ENCODE data around the gene HAO1. TPM values are rescaled to one million over a fixed set of nuclear protein-coding genes. Genes with fewer than 3 reads are reported as not detected.
"Not testable (repeated sequence)": the region's sequence is repeated elsewhere in the genome, so short reads cannot be mapped to it uniquely, and the experiment has no call there.

Gene HAO1
- total RNA-seq, 1 donor from 2014 or later = not detected

DNA sequence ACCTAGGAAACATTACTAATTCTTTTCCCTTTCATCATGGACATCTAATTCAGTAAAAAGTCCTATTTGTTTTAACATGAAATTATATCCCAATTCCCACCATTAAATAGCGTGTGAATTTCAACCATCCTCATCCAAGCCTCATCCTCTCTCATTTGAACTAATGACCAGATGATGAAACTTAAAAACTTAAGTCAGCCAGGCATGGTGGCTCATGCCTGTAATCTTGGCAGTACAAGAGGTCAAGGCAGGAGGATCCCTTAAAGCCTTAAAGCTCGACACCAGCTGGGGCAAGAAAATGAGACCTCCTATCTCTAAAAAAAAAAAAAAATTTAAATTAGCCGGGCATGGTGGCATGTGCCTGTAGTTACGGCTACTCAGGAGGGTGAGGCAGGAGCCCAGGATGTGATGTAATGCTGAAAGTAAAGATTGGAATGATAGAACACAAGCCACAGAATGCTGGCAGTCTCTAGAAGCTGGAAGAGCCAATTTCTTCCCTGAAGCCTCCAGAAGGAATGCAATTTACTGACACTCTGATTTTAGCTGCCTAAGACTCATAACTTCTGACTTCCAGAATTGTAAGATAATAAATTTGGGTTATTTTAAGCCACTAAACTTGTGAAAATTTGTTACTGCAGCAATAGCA is 27.1 kb upstream of the HAO1 start:
- Mint-ChIP-seq H3K27ac (no peak overlapping the region), H3K4me3 (no peak overlapping the region), H3K36me3 (no peaks in the 10 kb centered on the region), H3K27me3 (ENCODE audit: insufficient read depth, low read depth) (no peaks in the 10 kb centered on the region), H3K9me3 (no peaks in the 10 kb centered on the region), H3K4me1 (peaks cover 4% of the 10 kb centered on the region)
- Histone ChIP-seq H3K4me2 (no peak overlapping the region), H3K79me2 (ENCODE audit: low read depth) (no peaks in the 10 kb centered on the region), H3K36me3 (no peaks in the 10 kb centered on the region), H3F3A (ENCODE audit: low read depth) (no peaks in the 10 kb centered on the region), H3K4me3 (no peak overlapping the region), H2AFZ (replicated peaks) (no peak overlapping the region), H4K20me1 (ENCODE audit: low read depth) (no peaks in the 10 kb centered on the region), H3K4me1 (no peaks in the 10 kb centered on the region), H3K9ac (no peak overlapping the region), H3K27me3 (no peaks in the 10 kb centered on the region), H3K27ac (no peak overlapping the region), H3K9me3 (ENCODE audit: low read depth) (no peaks in the 10 kb centered on the region)
- TF ChIP-seq, protein P1, sequence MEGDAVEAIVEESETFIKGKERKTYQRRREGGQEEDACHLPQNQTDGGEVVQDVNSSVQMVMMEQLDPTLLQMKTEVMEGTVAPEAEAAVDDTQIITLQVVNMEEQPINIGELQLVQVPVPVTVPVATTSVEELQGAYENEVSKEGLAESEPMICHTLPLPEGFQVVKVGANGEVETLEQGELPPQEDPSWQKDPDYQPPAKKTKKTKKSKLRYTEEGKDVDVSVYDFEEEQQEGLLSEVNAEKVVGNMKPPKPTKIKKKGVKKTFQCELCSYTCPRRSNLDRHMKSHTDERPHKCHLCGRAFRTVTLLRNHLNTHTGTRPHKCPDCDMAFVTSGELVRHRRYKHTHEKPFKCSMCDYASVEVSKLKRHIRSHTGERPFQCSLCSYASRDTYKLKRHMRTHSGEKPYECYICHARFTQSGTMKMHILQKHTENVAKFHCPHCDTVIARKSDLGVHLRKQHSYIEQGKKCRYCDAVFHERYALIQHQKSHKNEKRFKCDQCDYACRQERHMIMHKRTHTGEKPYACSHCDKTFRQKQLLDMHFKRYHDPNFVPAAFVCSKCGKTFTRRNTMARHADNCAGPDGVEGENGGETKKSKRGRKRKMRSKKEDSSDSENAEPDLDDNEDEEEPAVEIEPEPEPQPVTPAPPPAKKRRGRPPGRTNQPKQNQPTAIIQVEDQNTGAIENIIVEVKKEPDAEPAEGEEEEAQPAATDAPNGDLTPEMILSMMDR (IDR thresholded peaks at IDR 0.05) = no peak
- no peak for TF ChIP-seq EZH2 (IDR thresholded peaks at IDR 0.05)
- TF ChIP-seq EZH2phosphoT487 (IDR thresholded peaks at IDR 0.05) = no peak
- DNase-seq (ENCODE audit: low spot score) = no peak

DNA sequence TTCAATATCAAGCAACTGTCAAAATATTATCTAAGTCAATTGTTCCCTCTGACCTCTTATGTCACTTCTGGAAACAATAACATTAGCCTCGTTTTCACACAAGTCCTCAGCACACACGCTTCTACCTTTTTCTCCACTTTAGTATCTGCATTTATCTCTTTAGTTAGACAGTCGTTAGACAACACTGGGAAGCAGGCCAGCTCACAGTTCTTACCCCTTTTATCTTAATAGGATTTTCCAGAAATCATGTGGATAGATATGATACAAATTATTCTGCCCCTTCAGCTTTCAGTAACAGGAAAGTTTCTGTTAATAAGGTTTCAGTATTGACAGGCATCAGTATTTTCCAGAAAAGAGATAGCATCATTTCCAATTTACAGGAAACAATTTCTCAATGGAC is 25.9 kb upstream of the HAO1 start:
- Histone ChIP-seq H3K9me3 (ENCODE audit: low read depth) (no peaks in the 10 kb centered on the region), H3K4me1 (no peaks in the 10 kb centered on the region), H3K36me3 (no peaks in the 10 kb centered on the region), H3K4me2 (no peak overlapping the region), H3K4me3 (no peak overlapping the region), H3F3A (ENCODE audit: low read depth) (no peaks in the 10 kb centered on the region), H2AFZ (replicated peaks) (no peak overlapping the region), H4K20me1 (ENCODE audit: low read depth) (no peaks in the 10 kb centered on the region), H3K27ac (no peak overlapping the region), H3K79me2 (ENCODE audit: low read depth) (no peaks in the 10 kb centered on the region), H3K27me3 (no peaks in the 10 kb centered on the region), H3K9ac (no peak overlapping the region)
- DNase-seq (ENCODE audit: low spot score) = no peak
- Mint-ChIP-seq H3K9me3 (no peaks in the 10 kb centered on the region), H3K36me3 (no peaks in the 10 kb centered on the region), H3K27me3 (ENCODE audit: insufficient read depth, low read depth) (no peaks in the 10 kb centered on the region), H3K4me3 (no peak overlapping the region), H3K4me1 (peaks cover 4% of the 10 kb centered on the region), H3K27ac (no peak overlapping the region)
- TF ChIP-seq, protein P1 (IDR thresholded peaks at IDR 0.05) = no peak
- TF ChIP-seq EZH2 (IDR thresholded peaks at IDR 0.05) (no peak), EZH2phosphoT487 (IDR thresholded peaks at IDR 0.05) (no peak)

DNA sequence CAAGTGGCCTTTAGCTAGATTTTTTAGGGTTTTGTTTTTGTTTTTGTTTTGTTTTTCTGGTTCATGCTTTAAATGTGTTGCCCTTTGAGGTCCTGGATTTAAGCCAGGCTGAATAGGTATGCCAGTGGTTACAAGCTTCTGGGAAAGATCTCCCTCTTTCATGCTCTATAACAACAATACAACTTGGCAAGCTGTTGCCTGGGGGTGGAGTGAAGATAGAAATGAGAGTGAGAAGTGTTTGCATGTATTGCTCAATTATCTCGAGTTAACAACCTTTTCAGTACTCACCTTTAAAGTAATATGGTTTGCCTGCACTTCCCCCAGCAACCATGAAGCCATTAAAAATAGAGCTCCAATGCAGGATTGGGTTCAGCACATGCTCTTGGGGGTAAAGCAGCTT is 19.2 kb upstream of the HAO1 start:
- Mint-ChIP-seq H3K4me3 (no peak overlapping the region), H3K27ac (no peak overlapping the region), H3K4me1 (no peaks in the 10 kb centered on the region), H3K9me3 (peaks cover 18% of the 10 kb centered on the region), H3K27me3 (ENCODE audit: insufficient read depth, low read depth) (no peaks in the 10 kb centered on the region), H3K36me3 (no peaks in the 10 kb centered on the region)
- Histone ChIP-seq H3K4me1 (no peaks in the 10 kb centered on the region), H3K79me2 (ENCODE audit: low read depth) (no peaks in the 10 kb centered on the region), H3K9me3 (ENCODE audit: low read depth) (no peaks in the 10 kb centered on the region), H3K4me3 (no peak overlapping the region), H3K4me2 (no peak overlapping the region), H2AFZ (replicated peaks) (no peak overlapping the region), H3K27me3 (no peaks in the 10 kb centered on the region), H3K9ac (no peak overlapping the region), H4K20me1 (ENCODE audit: low read depth) (no peaks in the 10 kb centered on the region), H3K36me3 (no peaks in the 10 kb centered on the region), H3K27ac (no peak overlapping the region), H3F3A (ENCODE audit: low read depth) (no peaks in the 10 kb centered on the region)
- DNase-seq (ENCODE audit: low spot score) = no peak
- TF ChIP-seq, protein P1 (IDR thresholded peaks at IDR 0.05) = no peak
- no peak for TF ChIP-seq EZH2phosphoT487 (IDR thresholded peaks at IDR 0.05)
- no peak for TF ChIP-seq EZH2 (IDR thresholded peaks at IDR 0.05)

DNA sequence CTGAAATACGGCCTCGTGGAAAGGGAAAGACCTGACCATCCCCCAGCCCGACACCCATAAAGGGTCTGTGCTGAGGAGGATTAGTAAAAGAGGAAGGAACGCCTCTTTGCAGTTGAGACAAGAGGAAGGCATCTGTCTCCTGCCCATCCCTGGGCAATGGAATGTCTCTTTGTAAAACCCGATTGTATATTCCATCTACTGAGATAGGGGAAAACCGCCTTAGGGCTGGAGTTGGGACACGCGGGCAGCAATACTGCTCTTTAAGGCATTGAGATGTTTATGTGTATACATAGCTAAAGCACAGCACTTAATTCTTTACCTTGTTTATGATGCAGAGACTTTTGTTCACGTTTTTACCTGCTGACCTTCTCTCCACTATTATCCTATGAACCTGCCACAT is 16.3 kb upstream of the HAO1 start:
- not testable (repeated sequence) for H3K27ac ChIP-seq; H3K9ac ChIP-seq; H3K4me3 Mint-ChIP-seq; H2AFZ ChIP-seq (replicated peaks); H3K79me2 ChIP-seq (ENCODE audit: low read depth); H3K27me3 ChIP-seq; H3K4me3 ChIP-seq; H3F3A ChIP-seq (ENCODE audit: low read depth); H3K27ac Mint-ChIP-seq; H3K36me3 ChIP-seq; H3K27me3 Mint-ChIP-seq (ENCODE audit: insufficient read depth, low read depth); H3K4me2 ChIP-seq; H4K20me1 ChIP-seq (ENCODE audit: low read depth); H3K9me3 ChIP-seq (ENCODE audit: low read depth); H3K36me3 Mint-ChIP-seq; DNase-seq (ENCODE audit: low spot score); H3K4me1 ChIP-seq; H3K4me1 Mint-ChIP-seq
- H3K9me3 Mint-ChIP-seq = peaks cover 30% of the 10 kb centered on the region
